IMR-90 (cell line): ENCODE measurements around the gene CTNND2. TPM values are rescaled to one million over a fixed set of nuclear protein-coding genes. Genes with fewer than 3 reads are reported as not detected.

ENCODE experiments used
- ATAC-seq: fragments of 200-7000 bp; cut with Tn5 transposase; 2 replicates; pipeline ENCODE4 v1.9.1; 2020; ENCODE audit warnings: low read depth, mild to moderate bottlenecking, moderate library complexity
- BruUV-seq: library from RNA; stranded (reverse); fragments of 400-500 nt; replicated peaks from 2 replicates; lab custom pipeline; 2021; lab: Mats Ljungman, UMichigan
- CTCF ChIA-PET: fragments of 300-600 bp; formaldehyde crosslinking; extraction: SDS; loops from one replicate; lab custom pipeline; 2021; ENCODE audit warnings: antibody characterized with exemption; lab: Yijun Ruan, JAX
- POLR2A ChIA-PET: fragments of 300-600 bp; sonication (Branson Sonifier 250); formaldehyde crosslinking; loops from one replicate; lab custom pipeline; 2022; ENCODE audit warnings: antibody characterized with exemption; ENCODE audit not compliant: unreplicated experiment; lab: Charles Lee
- DNase-seq: peaks from one replicate; pipeline ENCODE4 v3.0.0; 2013
- H2AFZ ChIP-seq: replicated peaks from 2 replicates; pipeline ENCODE3; 2013; ENCODE audit warnings: low read length, mild to moderate bottlenecking; ENCODE audit not compliant: poor library complexity
- H2AK5ac ChIP-seq: 2 replicates; pipeline ENCODE4 v1.6.1; 2013; ENCODE audit warnings: low read depth, low read length, inconsistent platforms
- H2AK9ac ChIP-seq: replicated peaks from 2 replicates; pipeline ENCODE3; 2013; ENCODE audit warnings: mild to moderate bottlenecking, low read depth, low read length, moderate library complexity; ENCODE audit not compliant: poor library complexity
- H2BK120ac ChIP-seq: 2 replicates; pipeline ENCODE4 v1.6.1; 2013; ENCODE audit warnings: low read depth, low read length, inconsistent platforms
- H2BK15ac ChIP-seq: 3 replicates; pipeline ENCODE4 v1.6.1; 2013; ENCODE audit warnings: low read depth, low read length, inconsistent platforms
- H2BK20ac ChIP-seq: 2 replicates; pipeline ENCODE4 v1.6.1; 2013; ENCODE audit warnings: low read depth, mild to moderate bottlenecking, inconsistent platforms, low read length, moderate library complexity
- H2BK5ac ChIP-seq: 2 replicates; pipeline ENCODE4 v1.6.1; 2013; ENCODE audit warnings: mild to moderate bottlenecking, low read depth, low read length, inconsistent platforms; ENCODE audit not compliant: poor library complexity, severe bottlenecking
- H3K14ac ChIP-seq: replicated peaks from 2 replicates; pipeline ENCODE4 v1.6.1; 2013; ENCODE audit warnings: low read depth, low read length, inconsistent platforms
- H3K18ac ChIP-seq: 2 replicates; pipeline ENCODE4 v1.6.1; 2013; ENCODE audit warnings: low read depth, low read length, control low read depth
- H3K23ac ChIP-seq: 2 replicates; pipeline ENCODE4 v1.6.1; 2013; ENCODE audit warnings: low read depth, low read length, inconsistent platforms
- H3K27ac ChIP-seq: 2 replicates; pipeline ENCODE4 v1.5.1; 2013; ENCODE audit warnings: mild to moderate bottlenecking, control low read depth, low read length; ENCODE audit not compliant: insufficient read depth
- H3K27me3 ChIP-seq: 2 replicates; pipeline ENCODE4 v1.6.1; 2013; ENCODE audit warnings: low read length; ENCODE audit not compliant: control insufficient read depth, insufficient read depth
- H3K36me3 ChIP-seq: 2 replicates; pipeline ENCODE4 v1.6.1; 2013; ENCODE audit warnings: low read length, mixed read lengths; ENCODE audit not compliant: control insufficient read depth, insufficient read depth
- H3K4ac ChIP-seq: 2 replicates; pipeline ENCODE4 v1.6.1; 2013; ENCODE audit warnings: low read depth, low read length, inconsistent platforms
- H3K4me1 ChIP-seq: 2 replicates; pipeline ENCODE4 v1.6.1; 2013; ENCODE audit warnings: low read length, mixed read lengths; ENCODE audit not compliant: control insufficient read depth, insufficient read depth
- H3K4me2 ChIP-seq: 2 replicates; pipeline ENCODE4 v1.6.1; 2013; ENCODE audit warnings: low read depth, mild to moderate bottlenecking, control low read depth, low read length, moderate library complexity
- H3K4me3 ChIP-seq: 2 replicates; pipeline ENCODE4 v1.5.1; 2013; ENCODE audit warnings: low read depth, mild to moderate bottlenecking, control low read depth, low read length, moderate library complexity; ENCODE audit not compliant: insufficient read depth
- H3K56ac ChIP-seq: 2 replicates; pipeline ENCODE4 v1.6.1; 2013; ENCODE audit warnings: low read length, inconsistent platforms; ENCODE audit not compliant: insufficient read depth; ENCODE audit errors: extremely low read depth
- H3K79me1 ChIP-seq, 2 experiments: 2 replicates each; pipeline ENCODE4 v1.6.1; 2013; ENCODE audit warnings: low read length in 2 of 2, inconsistent platforms in 1 of 2, low read depth in 1 of 2
- H3K9ac ChIP-seq: 2 replicates; pipeline ENCODE4 v1.6.1; 2013; ENCODE audit warnings: low read depth, low read length, control low read depth
- H3K9me1 ChIP-seq: 2 replicates; pipeline ENCODE4 v1.6.1; 2013; ENCODE audit warnings: low read length, inconsistent platforms; ENCODE audit not compliant: insufficient read depth
- H3K9me3 ChIP-seq: 2 replicates; pipeline ENCODE4 v1.6.1; 2013; ENCODE audit warnings: low read length; ENCODE audit not compliant: control insufficient read depth, insufficient read depth
- H4K20me1 ChIP-seq: 2 replicates; pipeline ENCODE4 v1.6.1; 2013; ENCODE audit warnings: low read length, inconsistent platforms; ENCODE audit not compliant: insufficient read depth
- H4K5ac ChIP-seq: 2 replicates; pipeline ENCODE4 v1.6.1; 2013; ENCODE audit warnings: mild to moderate bottlenecking, low read depth, low read length, control low read depth
- H4K8ac ChIP-seq, 2 experiments: 2 replicates each; pipeline ENCODE4 v1.6.1; 2013; ENCODE audit warnings: low read depth in 2 of 2, low read length in 2 of 2, control low read depth in 1 of 2, inconsistent platforms in 1 of 2
- H4K91ac ChIP-seq: 2 replicates; pipeline ENCODE4 v1.6.1; 2013; ENCODE audit warnings: low read depth, low read length, inconsistent platforms; ENCODE audit not compliant: insufficient read depth
- BHLHE40 ChIP-seq: fragments of 150-350 bp; IDR thresholded peaks from 2 replicates; pipeline ENCODE4 v1.6.1; 2016; ENCODE audit warnings: mild to moderate bottlenecking, low read depth, low read length
- CEBPB ChIP-seq: IDR thresholded peaks from 2 replicates; pipeline ENCODE4 v1.6.1; 2012; ENCODE audit warnings: low read depth, low read length, improper control_type of control experiment
- CHD1 ChIP-seq: IDR thresholded peaks from 2 replicates; pipeline ENCODE4 v1.6.1; 2012; ENCODE audit warnings: low read depth, low read length, improper control_type of control experiment
- CTCF ChIP-seq: conservative IDR thresholded peaks from 2 replicates; pipeline ENCODE4 v1.5.1; 2012; ENCODE audit warnings: mild to moderate bottlenecking, low read depth, low read length, improper control_type of control experiment
- ELK1 ChIP-seq: fragments of 150-350 bp; IDR thresholded peaks from 2 replicates; pipeline ENCODE4 v1.6.1; 2016; ENCODE audit warnings: low read depth, mild to moderate bottlenecking, low read length, moderate library complexity, borderline replicate concordance
- FOS ChIP-seq: fragments of 150-350 bp; IDR thresholded peaks from 2 replicates; pipeline ENCODE4 v1.6.1; 2016; ENCODE audit warnings: low read depth, low read length
- MAFK ChIP-seq: IDR thresholded peaks from 2 replicates; pipeline ENCODE4 v1.6.1; 2012; ENCODE audit warnings: low read depth, low read length, improper control_type of control experiment
- MAZ ChIP-seq: IDR thresholded peaks from 2 replicates; pipeline ENCODE4 v1.6.1; 2012; ENCODE audit warnings: low read depth, mild to moderate bottlenecking, low read length, improper control_type of control experiment, moderate library complexity, borderline replicate concordance
- MXI1 ChIP-seq: IDR thresholded peaks from 2 replicates; pipeline ENCODE4 v1.6.1; 2012; ENCODE audit warnings: low read depth, mild to moderate bottlenecking, low read length, moderate library complexity, borderline replicate concordance
- NFE2L2 ChIP-seq: fragments of 150-350 bp; IDR thresholded peaks from 2 replicates; pipeline ENCODE4 v1.6.1; 2016; ENCODE audit warnings: low read depth, mild to moderate bottlenecking, low read length
- POLR2A ChIP-seq: IDR thresholded peaks from 2 replicates; pipeline ENCODE4 v1.6.1; 2012; ENCODE audit warnings: mild to moderate bottlenecking, low read depth, low read length
- RAD21 ChIP-seq: IDR thresholded peaks from 2 replicates; pipeline ENCODE4 v1.6.1; 2012; ENCODE audit warnings: low read length, improper control_type of control experiment
- RCOR1 ChIP-seq: IDR thresholded peaks from 2 replicates; pipeline ENCODE4 v1.6.1; 2012; ENCODE audit warnings: mild to moderate bottlenecking, low read length, improper control_type of control experiment; ENCODE audit not compliant: insufficient replicate concordance
- RFX5 ChIP-seq: IDR thresholded peaks from 2 replicates; pipeline ENCODE4 v1.8.0; 2012; ENCODE audit warnings: low read depth, mild to moderate bottlenecking, low read length, moderate library complexity
- SMC3 ChIP-seq: fragments of 150-350 bp; IDR thresholded peaks from 2 replicates; pipeline ENCODE4 v1.6.1; 2016; ENCODE audit warnings: low read depth, mild to moderate bottlenecking, antibody characterized with exemption, low read length, moderate library complexity
- USF2 ChIP-seq: fragments of 150-350 bp; IDR thresholded peaks from 2 replicates; pipeline ENCODE4 v1.6.1; 2017; ENCODE audit warnings: mild to moderate bottlenecking, antibody characterized with exemption, low read length, low read depth
- WGBS, 2 experiments: methylation state at CpG; one replicate each; pipeline versions ENCODE4 v1.1.5 to v1.1.7; 2013; ENCODE audit warnings: missing lambda C conversion rate in 2 of 2; ENCODE audit not compliant: insufficient read length in 1 of 2; ENCODE audit errors: extremely low coverage in 2 of 2; 5-methylcytosine and 5-hydroxymethylcytosine counted together
- dilution Hi-C: fragments of 300-500 bp; cut with HindIII; formaldehyde crosslinking; loops from one replicate; pipeline ENCODE4 v1.14.3; 2018; ENCODE audit warnings: low sequenced_read_pairs; ENCODE audit not compliant: unreplicated experiment
- in situ Hi-C: fragments of 300-500 bp; cut with MboI; formaldehyde crosslinking; loops from 3 replicates; pipeline ENCODE4 v1.14.3; 2019; ENCODE audit warnings: low sequenced_read_pairs, inconsistent platforms, mixed read lengths
- intact Hi-C: fragments of 100-400 bp; cut with micrococcal nuclease; formaldehyde crosslinking; loops from 2 replicates; pipeline ENCODE4 v1.10.0; 2022
- polyA plus RNA-seq, 3 experiments: library from polyadenylated mRNA; depleted of rRNA; stranded (reverse); fragments of >200 nt; gene quantifications; 2 replicates each; pipeline ENCODE4 v1.2.3, GENCODE V29; 2012; ENCODE audit warnings: low replicate concordance in 1 of 3
- total RNA-seq: library from RNA; depleted of rRNA; stranded (reverse); fragments of >200 nt; gene quantifications from 2 replicates; pipeline ENCODE4 v1.2.3, GENCODE V29; 2012

CTNND2 gene
- total and polyA plus RNA-seq, 2 of the 4 experiments (the other 2 are of a cell fraction) = not detected

GRCh38 chr5:11043881-11044280 is 860.4 kb downstream of the CTNND2 start:
- Histone ChIP-seq H2AK5ac (no peak overlapping the region), H3K27me3 (peaks cover 7% of the 10 kb centered on the region), H2BK120ac (no peak overlapping the region), H3K36me3 (no peaks in the 10 kb centered on the region), H2AK9ac (no peak overlapping the region), H3K4me2 (no peak overlapping the region), H3K18ac (no peak overlapping the region), H4K20me1 (no peaks in the 10 kb centered on the region), H2BK20ac (no peak overlapping the region), H3K23ac (no peak overlapping the region), H2AFZ (peak overlapping the region; percentile 13), H2BK15ac (no peak overlapping the region), H3K79me1 (no peaks in the 10 kb centered on the region), H2BK5ac (no peak overlapping the region), H3K27ac (no peak overlapping the region), H3K9ac (no peak overlapping the region), H4K8ac (no peak overlapping the region), H4K91ac (no peak overlapping the region), H3K56ac (no peak overlapping the region), H3K4me3 (no peak overlapping the region), H3K14ac (no peak overlapping the region), H3K4me1 (no peaks in the 10 kb centered on the region), H4K5ac (no peak overlapping the region), H3K4ac (no peak overlapping the region), H3K9me1 (no peaks in the 10 kb centered on the region), H3K9me3 (no peaks in the 10 kb centered on the region)
- dilution Hi-C loops = no loop called here
- no peak for ATAC-seq
- intact Hi-C loops = no loop called here
- CTCF ChIA-PET = no interaction called here
- TF ChIP-seq BHLHE40 = no peak
- TF ChIP-seq CTCF = no peak
- no peak for TF ChIP-seq CHD1
- no peak for TF ChIP-seq MXI1
- no peak for TF ChIP-seq USF2
- no peak for TF ChIP-seq POLR2A
- TF ChIP-seq MAZ = no peak
- no peak for TF ChIP-seq RAD21
- no peak for TF ChIP-seq NFE2L2
- TF ChIP-seq RFX5 = no peak
- TF ChIP-seq CEBPB = no peak
- no peak for TF ChIP-seq RCOR1
- TF ChIP-seq MAFK = no peak
- TF ChIP-seq FOS = no peak
- TF ChIP-seq SMC3 = no peak
- TF ChIP-seq ELK1 = no peak
- WGBS, 2 experiments = 14% methylated on average over 2 of the region's 5 CpGs; no CpG with 5 or more reads in 1 of the 2 experiments
- no TSS peak for BruUV-seq
- POLR2A ChIA-PET = no interaction called here
- DNase-seq = no peak
- in situ Hi-C loops = no loop called here
